Stimulated activated CD8-positive, alpha-beta memory T cell treated with anti-CD3 and anti-CD28 coated beads, Interleukin-12 subunit alpha, Interleukin-12 subunit beta, amount 100 ng/mL, for 1 hour (primary cell): ENCODE data around the gene LPAR1.

Source experiments
- DNase-seq: peaks from one replicate; pipeline ENCODE4 v3.0.0-alpha.2; 2020; ENCODE audit warnings: low read depth

The LPAR1 gene

GRCh38 chr9:111037708-111038330 lies 451 bp downstream of the LPAR1 start:
- no peak for DNase-seq

GRCh38 chr9:111037356-111037707 lies 938 bp downstream of the LPAR1 start:
- DNase-seq: no peak

- no peak for DNase-seq
Measured at GRCh38 chr9:111036946-111037345, 1.3 kb downstream of the LPAR1 start.

GRCh38 chr9:111036429-111036789 lies 1.9 kb downstream of the LPAR1 start:
- no peak for DNase-seq

- DNase-seq: no peak
Measured at GRCh38 chr9:111035543-111036428, 2.5 kb downstream of the LPAR1 start.

- no peak for DNase-seq
Measured at GRCh38 chr9:111034898-111035539, 3.3 kb downstream of the LPAR1 start.

GRCh38 chr9:111034170-111034897 lies 3.9 kb downstream of the LPAR1 start:
- no peak for DNase-seq

GRCh38 chr9:111030492-111030891 lies 7.8 kb downstream of the LPAR1 start:
- no peak for DNase-seq

- no peak for DNase-seq
Measured at GRCh38 chr9:111029260-111029659, 9.0 kb downstream of the LPAR1 start.

- DNase-seq: no peak
Measured at GRCh38 chr9:111027798-111028197, 10.5 kb downstream of the LPAR1 start.

- no peak for DNase-seq
Measured at GRCh38 chr9:111023128-111023527, 15.1 kb downstream of the LPAR1 start.

GRCh38 chr9:111020594-111020993 lies 17.7 kb downstream of the LPAR1 start:
- DNase-seq: no peak

- DNase-seq: no peak
Measured at GRCh38 chr9:111016426-111017045, 21.7 kb downstream of the LPAR1 start.

- DNase-seq: no peak
Measured at GRCh38 chr9:111016016-111016415, 22.3 kb downstream of the LPAR1 start.

- DNase-seq: no peak
Measured at GRCh38 chr9:111013707-111014106, 24.6 kb downstream of the LPAR1 start.

GRCh38 chr9:111013250-111013649 lies 25.0 kb downstream of the LPAR1 start:
- DNase-seq: no peak

GRCh38 chr9:111008158-111009075 lies 29.9 kb downstream of the LPAR1 start:
- DNase-seq: no peak

GRCh38 chr9:111005746-111006470 lies 32.4 kb downstream of the LPAR1 start:
- no peak for DNase-seq

- DNase-seq: no peak
Measured at GRCh38 chr9:111004936-111005335, 33.3 kb downstream of the LPAR1 start.

GRCh38 chr9:111003182-111003581 lies 35.1 kb downstream of the LPAR1 start:
- no peak for DNase-seq
